AG10803 (cell line): ENCODE measurements around the gene CATSPERB.
"Not testable (repeated sequence)": the region's sequence is repeated elsewhere in the genome, so short reads cannot be mapped to it uniquely, and the experiment has no call there.

Experiments
- DNase-seq: peaks from one replicate; pipeline ENCODE4 v3.0.0; 2010; ENCODE audit warnings: low read depth
- H3K4me3 ChIP-seq: 2 replicates; pipeline ENCODE4 v1.5.1; 2011; ENCODE audit warnings: mild to moderate bottlenecking, low read length, control low read depth
- CTCF ChIP-seq: conservative IDR thresholded peaks from 2 replicates; pipeline ENCODE4 v1.5.1; 2011; ENCODE audit warnings: mild to moderate bottlenecking, low read length, control low read depth, inconsistent platforms

Gene CATSPERB

GRCh38 chr14:91548108-91548507 is 183.8 kb downstream of the CATSPERB start:
- H3K4me3 ChIP-seq, result no peak overlapping the region
- no peak for TF ChIP-seq CTCF
- no peak for DNase-seq

DNA sequence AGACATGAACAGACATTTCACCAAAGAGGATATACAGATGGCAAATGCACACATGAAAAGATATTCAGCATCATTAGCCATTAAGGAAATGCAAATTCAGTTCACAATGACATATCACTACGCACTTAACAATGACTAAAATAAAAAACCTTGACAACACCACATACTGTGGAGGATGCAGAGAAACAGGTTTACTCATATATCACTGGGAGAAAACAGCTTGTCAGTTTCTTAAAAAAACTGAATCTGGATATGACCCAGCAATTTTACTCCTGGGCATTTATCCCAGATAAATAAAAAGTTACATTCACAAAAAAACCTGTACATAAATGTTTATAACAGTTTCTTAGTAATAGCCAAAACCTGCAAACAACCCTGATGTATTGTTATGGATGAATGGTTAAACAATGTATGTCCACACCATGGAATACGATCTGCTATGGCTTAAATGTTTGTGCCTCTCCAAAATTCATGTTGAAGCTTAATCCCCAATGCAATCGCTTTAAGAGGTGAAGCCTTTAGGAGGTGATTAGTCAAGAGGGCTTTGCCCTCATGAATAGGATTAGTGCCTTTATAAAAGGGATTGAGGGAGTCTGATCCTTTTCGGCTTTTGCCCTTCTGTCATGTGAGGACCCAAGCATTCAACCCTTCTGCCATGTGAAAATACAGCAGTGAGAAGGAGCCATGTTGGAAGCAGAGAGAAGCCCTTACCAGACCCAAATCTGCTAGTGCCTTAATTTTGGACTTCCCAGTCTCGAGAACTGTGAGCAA is 185.8 kb downstream of the CATSPERB start:
- H3K4me3 ChIP-seq, result no peak overlapping the region
- no peak for DNase-seq
- no peak for TF ChIP-seq CTCF

DNA sequence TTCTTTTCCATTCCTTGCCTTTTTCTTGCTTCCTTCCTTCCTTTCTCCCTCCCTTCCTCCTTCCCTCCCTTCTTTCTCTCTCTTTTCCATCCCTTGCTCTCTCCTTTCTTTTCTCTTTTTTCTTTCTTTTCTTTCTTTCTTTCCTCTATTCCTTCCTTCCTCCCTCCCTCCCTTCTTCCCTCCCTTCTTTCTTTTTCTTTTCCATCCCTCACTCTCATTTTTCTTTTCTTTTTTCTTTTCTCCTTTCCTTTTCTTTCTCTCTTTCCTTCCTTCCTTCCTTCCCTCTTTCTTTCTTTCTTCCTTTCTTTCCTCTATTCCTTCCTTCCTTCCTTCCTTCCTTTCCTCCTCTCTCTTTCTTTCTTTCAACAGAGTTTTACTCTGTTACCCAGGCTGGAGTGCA is 186.7 kb downstream of the CATSPERB start:
- TF ChIP-seq CTCF, result no peak
- no peak for DNase-seq
- H3K4me3 ChIP-seq, result no peak overlapping the region

GRCh38 chr14:91536327-91536726 is 195.6 kb downstream of the CATSPERB start:
- DNase-seq, result no peak
- H3K4me3 ChIP-seq, result no peak overlapping the region
- no peak for TF ChIP-seq CTCF

DNA sequence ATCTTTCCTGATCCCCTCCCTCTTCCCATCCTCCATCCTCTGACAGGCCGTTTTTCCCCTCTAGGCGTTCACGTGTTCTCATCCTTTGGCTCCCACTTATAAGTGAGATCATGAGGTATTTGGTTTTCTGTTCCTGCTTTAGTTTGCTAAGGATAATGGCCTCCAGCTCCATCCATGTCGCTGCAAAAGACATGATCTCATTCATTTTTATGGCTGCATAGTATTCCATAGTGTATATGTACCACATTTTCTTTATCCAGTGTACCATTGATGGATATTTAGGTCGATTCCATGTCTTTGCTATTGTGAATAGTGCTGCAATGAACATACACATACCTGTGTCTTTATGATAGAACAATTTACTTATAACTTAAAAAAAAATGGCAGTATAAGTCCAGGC is 197.8 kb downstream of the CATSPERB start:
- not testable (repeated sequence) for DNase-seq, H3K4me3 ChIP-seq

GRCh38 chr14:91533623-91534022 is 198.3 kb downstream of the CATSPERB start:
- DNase-seq, result no peak
- H3K4me3 ChIP-seq, result no peak overlapping the region
- no peak for TF ChIP-seq CTCF
